Caco-2 (cell line): ENCODE results near the gene DPEP3. TPM values are rescaled to one million over a fixed set of nuclear protein-coding genes. Genes with fewer than 3 reads are reported as not detected.

Source experiments
- BruUV-seq: library from RNA; stranded (reverse); fragments of 400-500 nt; replicated peaks from 2 replicates; lab custom pipeline; 2021; lab: Mats Ljungman, UMichigan
- CTCF ChIA-PET: fragments of 300-600 bp; sonication (Branson Sonifier 250); formaldehyde crosslinking; loops from one replicate; lab custom pipeline; 2022; ENCODE audit warnings: antibody characterized with exemption; lab: Charles Lee
- POLR2A ChIA-PET: fragments of 300-600 bp; sonication (Branson Sonifier 250); formaldehyde crosslinking; loops from one replicate; lab custom pipeline; 2022; ENCODE audit warnings: antibody characterized with exemption; lab: Charles Lee
- DNase-seq, 2 experiments: peaks; one replicate each; pipeline versions ENCODE4 v3.0.0 to v3.0.0-alpha.2; 2020 to 2022
- H3K27me3 ChIP-seq: replicated peaks from 2 replicates; pipeline ENCODE4 v1.6.0; 2011; ENCODE audit warnings: low read length; ENCODE audit not compliant: control insufficient read depth, insufficient read depth
- H3K36me3 ChIP-seq: 2 replicates; pipeline ENCODE4 v1.5.1; 2011; ENCODE audit warnings: low read length; ENCODE audit not compliant: control insufficient read depth, insufficient read depth
- H3K4me1 ChIP-seq: fragments of 250-450 bp; sonication (Bioruptor Pico); 2 replicates; pipeline ENCODE4 v1.5.1; 2020; ENCODE audit warnings: mild to moderate bottlenecking
- H3K4me3 ChIP-seq: 2 replicates; pipeline ENCODE4 v1.5.1; 2011; ENCODE audit warnings: low read depth, mild to moderate bottlenecking, control low read depth, low read length
- H3K9me3 ChIP-seq: fragments of 250-450 bp; sonication (Bioruptor Pico); 2 replicates; pipeline ENCODE4 v1.5.1; 2020; ENCODE audit warnings: mild to moderate bottlenecking, moderate library complexity
- H3K27ac Mint-ChIP-seq: one replicate; pipeline ENCODE4 v1.8.0; 2022; ENCODE audit warnings: mixed read lengths; ENCODE audit not compliant: unreplicated experiment
- H3K27me3 Mint-ChIP-seq: one replicate; pipeline ENCODE4 v1.8.0; 2022; ENCODE audit warnings: mixed read lengths; ENCODE audit not compliant: insufficient read depth, unreplicated experiment
- H3K36me3 Mint-ChIP-seq: one replicate; pipeline ENCODE4 v1.8.0; 2022; ENCODE audit warnings: mild to moderate bottlenecking, mixed read lengths; ENCODE audit not compliant: insufficient read depth, unreplicated experiment
- H3K4me1 Mint-ChIP-seq: one replicate; pipeline ENCODE4 v1.8.0; 2022; ENCODE audit warnings: low read depth, mixed read lengths; ENCODE audit not compliant: unreplicated experiment
- H3K4me3 Mint-ChIP-seq: one replicate; pipeline ENCODE4 v1.8.0; 2022; ENCODE audit warnings: mild to moderate bottlenecking, moderate library complexity, mixed read lengths; ENCODE audit not compliant: unreplicated experiment
- H3K9me3 Mint-ChIP-seq: one replicate; pipeline ENCODE4 v1.8.0; 2022; ENCODE audit warnings: mixed read lengths; ENCODE audit not compliant: unreplicated experiment
- intact Hi-C: fragments of 100-400 bp; cut with micrococcal nuclease; formaldehyde crosslinking; loops from one replicate; pipeline ENCODE4 v1.10.0; 2022; ENCODE audit not compliant: unreplicated experiment
- total RNA-seq: library from RNA; stranded (reverse); gene quantifications from 2 replicates; pipeline ENCODE4 v1.2.3, GENCODE V29; 2022
- TF ChIP-seq, protein P1 (sequence below), 2 experiments: fragments of 200-600 bp in 1 of 2; IDR thresholded peaks; 1 replicate in 1 of 2; 2 replicates in 1 of 2; pipeline versions ENCODE4 v1.5.1 to v1.8.0; 2011 to 2022; ENCODE audit warnings: antibody characterized with exemption in 1 of 2, control low read depth in 1 of 2, inconsistent platforms in 1 of 2, low read depth in 1 of 2, low read length in 1 of 2, mild to moderate bottlenecking in 1 of 2, moderate library complexity in 1 of 2; ENCODE audit not compliant: insufficient read depth in 1 of 2, severe bottlenecking in 1 of 2, unreplicated experiment in 1 of 2

Gene DPEP3
- total RNA-seq, 1 experiment from 2014 or later: not detected

- Histone ChIP-seq H3K36me3 (no peaks in the 10 kb centered on the region; the same call in 1 of the 2 replicates), H3K27me3 (no peaks in the 10 kb centered on the region), H3K9me3 (no peaks in the 10 kb centered on the region), H3K4me1 (peaks cover 16% of the 10 kb centered on the region), H3K4me3 (peak overlapping the region; percentile 87)
- CTCF ChIA-PET: interaction anchor here (0.9 to 4.2 kb wide), 15 partner anchors 9 to 414 kb away, joined by 3 to 47 read pairs (median 5); partner anchors contain the start of genes ACD, LCAT, NRN1L and RANBP10
- Mint-ChIP-seq H3K36me3 (peaks cover 77% of the 10 kb centered on the region), H3K9me3 (no peaks in the 10 kb centered on the region), H3K4me1 (peaks cover 28% of the 10 kb centered on the region), H3K27me3 (no peaks in the 10 kb centered on the region), H3K4me3 (peak overlapping the region; percentile 97), H3K27ac (peak overlapping the region; percentile 95)
- TF ChIP-seq, protein P1, sequence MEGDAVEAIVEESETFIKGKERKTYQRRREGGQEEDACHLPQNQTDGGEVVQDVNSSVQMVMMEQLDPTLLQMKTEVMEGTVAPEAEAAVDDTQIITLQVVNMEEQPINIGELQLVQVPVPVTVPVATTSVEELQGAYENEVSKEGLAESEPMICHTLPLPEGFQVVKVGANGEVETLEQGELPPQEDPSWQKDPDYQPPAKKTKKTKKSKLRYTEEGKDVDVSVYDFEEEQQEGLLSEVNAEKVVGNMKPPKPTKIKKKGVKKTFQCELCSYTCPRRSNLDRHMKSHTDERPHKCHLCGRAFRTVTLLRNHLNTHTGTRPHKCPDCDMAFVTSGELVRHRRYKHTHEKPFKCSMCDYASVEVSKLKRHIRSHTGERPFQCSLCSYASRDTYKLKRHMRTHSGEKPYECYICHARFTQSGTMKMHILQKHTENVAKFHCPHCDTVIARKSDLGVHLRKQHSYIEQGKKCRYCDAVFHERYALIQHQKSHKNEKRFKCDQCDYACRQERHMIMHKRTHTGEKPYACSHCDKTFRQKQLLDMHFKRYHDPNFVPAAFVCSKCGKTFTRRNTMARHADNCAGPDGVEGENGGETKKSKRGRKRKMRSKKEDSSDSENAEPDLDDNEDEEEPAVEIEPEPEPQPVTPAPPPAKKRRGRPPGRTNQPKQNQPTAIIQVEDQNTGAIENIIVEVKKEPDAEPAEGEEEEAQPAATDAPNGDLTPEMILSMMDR (IDR thresholded peaks at IDR 0.05; ENCODE audit: insufficient read depth in 1 of 2, low read depth in 1 of 2, low read length in 1 of 2, severe bottlenecking in 1 of 2, unreplicated experiment in 1 of 2): no peak
- POLR2A ChIA-PET: interaction anchor here (0.5 to 3.1 kb wide), 20 partner anchors 9 to 394 kb away, joined by 3 to 14 read pairs (median 4); partner anchors contain the start of genes ACD, CTCF, DDX28 and DUS2
- TSS peak; percentile 52 for BruUV-seq
- intact Hi-C loops: loop anchor here (1.0 to 10.0 kb wide), 5 partner anchors 33 to 410 kb away; partner anchors contain the start of genes CTCF, NUTF2, PSKH1 and RIPOR1
- no peak for DNase-seq
Observed at GRCh38 chr16:67935101-67935401, 45.2 kb downstream of the DPEP3 start.

- peak overlapping the region; percentile 95 for H3K27ac Mint-ChIP-seq
- intact Hi-C loops: loop anchor here (1.0 to 10.0 kb wide), 5 partner anchors 34 to 410 kb away; partner anchors contain the start of genes CTCF, NUTF2, PSKH1 and RIPOR1
- peak overlapping the region; percentile 97 for H3K4me3 Mint-ChIP-seq
- TF ChIP-seq, protein P1 (IDR thresholded peaks at IDR 0.05; ENCODE audit: insufficient read depth in 1 of 2, low read depth in 1 of 2, low read length in 1 of 2, severe bottlenecking in 1 of 2, unreplicated experiment in 1 of 2): no peak
- Histone ChIP-seq H3K9me3 (no peaks in the 10 kb centered on the region), H3K36me3 (no peaks in the 10 kb centered on the region; the same call in 1 of the 2 replicates), H3K4me3 (peak overlapping the region; percentile 87), H3K4me1 (peaks cover 16% of the 10 kb centered on the region), H3K27me3 (no peaks in the 10 kb centered on the region)
- DNase-seq: no peak
- no peaks in the 10 kb centered on the region for H3K27me3 Mint-ChIP-seq
- peaks cover 28% of the 10 kb centered on the region for H3K4me1 Mint-ChIP-seq
- ChIA-PET CTCF (interaction anchor here (1.0 to 4.2 kb wide), 7 partner anchors 20 to 274 kb away, joined by 3 to 47 read pairs (median 6); partner anchors contain the start of genes ACD, NRN1L, RANBP10 and TSNAXIP1), POLR2A (interaction anchor here (0.5 to 3.1 kb wide), 7 partner anchors 32 to 150 kb away, joined by 3 to 14 read pairs (median 9); partner anchors contain the start of genes NFATC3, RANBP10 and TSNAXIP1)
- H3K9me3 Mint-ChIP-seq: no peaks in the 10 kb centered on the region
- BruUV-seq: no TSS peak
- H3K36me3 Mint-ChIP-seq: peaks cover 71% of the 10 kb centered on the region
Observed at GRCh38 chr16:67934306-67935100, 45.8 kb downstream of the DPEP3 start.

DNA sequence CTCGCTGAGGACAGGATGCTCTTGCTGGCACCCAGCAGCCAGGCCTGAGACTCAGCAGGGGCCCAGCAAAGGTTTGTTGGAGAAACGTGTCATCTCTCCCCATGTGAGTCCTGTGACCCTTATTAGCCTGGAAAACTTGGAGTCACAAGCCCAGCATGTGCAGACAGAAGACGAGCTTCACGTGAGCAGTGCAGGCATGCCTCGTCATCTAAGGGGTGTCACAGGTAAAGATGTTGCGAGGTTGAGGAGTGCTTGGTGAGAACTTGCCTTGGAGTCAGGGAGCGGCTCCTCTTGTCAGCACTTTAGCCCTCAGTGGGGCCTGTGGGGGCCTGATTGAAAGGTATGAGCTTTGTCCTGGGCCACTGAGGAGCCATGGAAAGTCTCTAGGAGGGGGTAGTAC lies 46.5 kb downstream of the DPEP3 start:
- no TSS peak for BruUV-seq
- no peaks in the 10 kb centered on the region for H3K27me3 ChIP-seq
- peak overlapping the region; percentile 95 for H3K27ac Mint-ChIP-seq

More for the DNA sequence above, 46.5 kb downstream of the DPEP3 start:
- Mint-ChIP-seq H3K27me3 (no peaks in the 10 kb centered on the region), H3K9me3 (no peaks in the 10 kb centered on the region), H3K36me3 (peaks cover 65% of the 10 kb centered on the region), H3K4me1 (peaks cover 28% of the 10 kb centered on the region), H3K4me3 (peak overlapping the region; percentile 97)
- TF ChIP-seq, protein P1 (IDR thresholded peaks at IDR 0.05; ENCODE audit: insufficient read depth in 1 of 2, low read depth in 1 of 2, low read length in 1 of 2, severe bottlenecking in 1 of 2, unreplicated experiment in 1 of 2): no peak
- H3K4me3 ChIP-seq: no peak overlapping the region
- no peak for DNase-seq
- intact Hi-C loops: loop anchor here (2.0 to 10.0 kb wide), 2 partner anchors 41 to 409 kb away; partner anchors contain the start of genes PSKH1 and RIPOR1
- H3K36me3 ChIP-seq: peaks cover 4% of the 10 kb centered on the region
- H3K4me1 ChIP-seq: peaks cover 16% of the 10 kb centered on the region
- POLR2A ChIA-PET: interaction anchor here (0.5 to 3.1 kb wide), 2 partner anchors 74 to 127 kb away, joined by 3 to 14 read pairs; partner anchors contain the start of genes RANBP10 and TSNAXIP1
- CTCF ChIA-PET: interaction anchor here (4.2 kb wide), 1 partner anchor 49 kb away, joined by 47 read pairs; the partner anchor contains the start of gene NRN1L
- no peaks in the 10 kb centered on the region for H3K9me3 ChIP-seq
